Neural progenitor cell (in vitro differentiated cells): ENCODE results near the gene LAMC1. TPM values are rescaled to one million over a fixed set of nuclear protein-coding genes. Genes with fewer than 3 reads are reported as not detected.

Experiments
- DNase-seq: peaks from one replicate; pipeline ENCODE4 v3.0.0-alpha.2; 2016; ENCODE audit warnings: low spot score
- H2AFZ ChIP-seq: fragments of 200-600 bp; sonication (generic); replicated peaks from 2 replicates; pipeline ENCODE4 v1.6.1; 2016; ENCODE audit warnings: antibody characterized with exemption
- H3F3A ChIP-seq: fragments of 200-600 bp; sonication (generic); 2 replicates; pipeline ENCODE4 v1.6.1; 2016; ENCODE audit warnings: antibody characterized with exemption, low read depth
- H3K27ac ChIP-seq: fragments of 200-600 bp; sonication (generic); 2 replicates; pipeline ENCODE4 v1.5.1; 2016; ENCODE audit warnings: mild to moderate bottlenecking
- H3K27me3 ChIP-seq: fragments of 200-600 bp; sonication (generic); 2 replicates; pipeline ENCODE4 v1.6.1; 2016; ENCODE audit warnings: mild to moderate bottlenecking, moderate library complexity
- H3K36me3 ChIP-seq: fragments of 200-600 bp; sonication (generic); 2 replicates; pipeline ENCODE4 v1.5.1; 2016
- H3K4me1 ChIP-seq: fragments of 200-600 bp; sonication (generic); 2 replicates; pipeline ENCODE4 v1.6.1; 2016; ENCODE audit warnings: mixed run types
- H3K4me2 ChIP-seq: fragments of 200-600 bp; sonication (generic); 2 replicates; pipeline ENCODE4 v1.6.1; 2016
- H3K4me3 ChIP-seq: fragments of 200-600 bp; sonication (generic); 2 replicates; pipeline ENCODE4 v1.5.1; 2016
- H3K79me2 ChIP-seq: fragments of 200-600 bp; sonication (generic); 2 replicates; pipeline ENCODE4 v1.6.1; 2016; ENCODE audit warnings: low read depth
- H3K9ac ChIP-seq: fragments of 200-600 bp; sonication (generic); 2 replicates; pipeline ENCODE4 v1.6.1; 2016
- H3K9me3 ChIP-seq: fragments of 200-600 bp; sonication (generic); 2 replicates; pipeline ENCODE4 v1.5.1; 2016; ENCODE audit warnings: low read depth
- H4K20me1 ChIP-seq: fragments of 200-600 bp; sonication (generic); 2 replicates; pipeline ENCODE4 v1.6.1; 2016; ENCODE audit warnings: low read depth
- H3K27ac Mint-ChIP-seq: 3 replicates; pipeline ENCODE4 v1.8.0; 2021; ENCODE audit warnings: mixed read lengths
- H3K27me3 Mint-ChIP-seq: 2 replicates; pipeline ENCODE4 v1.8.0; 2022; ENCODE audit warnings: low read depth, mild to moderate bottlenecking, inconsistent platforms, moderate library complexity, mixed read lengths; ENCODE audit not compliant: insufficient read depth
- H3K36me3 Mint-ChIP-seq: 3 replicates; pipeline ENCODE4 v1.8.0; 2021; ENCODE audit warnings: mixed read lengths
- H3K4me1 Mint-ChIP-seq: 3 replicates; pipeline ENCODE4 v1.8.0; 2021; ENCODE audit warnings: mixed read lengths
- H3K4me3 Mint-ChIP-seq: 3 replicates; pipeline ENCODE4 v1.8.0; 2021; ENCODE audit warnings: mild to moderate bottlenecking, moderate library complexity, mixed read lengths
- H3K9me3 Mint-ChIP-seq: 3 replicates; pipeline ENCODE4 v1.8.0; 2020; ENCODE audit warnings: mixed read lengths
- EZH2 ChIP-seq: fragments of 200-600 bp; sonication (generic); IDR thresholded peaks from 2 replicates; pipeline ENCODE4 v1.6.1; 2017; ENCODE audit warnings: antibody characterized with exemption, mild to moderate bottlenecking, moderate library complexity
- EZH2phosphoT487 ChIP-seq: fragments of 200-600 bp; sonication (generic); IDR thresholded peaks from 2 replicates; pipeline ENCODE4 v1.6.1; 2017; ENCODE audit warnings: antibody characterized with exemption
- total RNA-seq: library from RNA; depleted of rRNA; stranded (reverse); fragments of >200 nt; gene quantifications from 2 replicates; pipeline ENCODE4 v1.2.3, GENCODE V29; 2015; ENCODE audit warnings: low replicate concordance
- TF ChIP-seq, protein P1 (sequence below): fragments of 200-600 bp; sonication (generic); IDR thresholded peaks from 2 replicates; pipeline ENCODE4 v1.5.1; 2017; ENCODE audit warnings: antibody characterized with exemption, mild to moderate bottlenecking

The LAMC1 gene
- total RNA-seq, 1 donor from 2014 or later = 90.2 TPM

DNA sequence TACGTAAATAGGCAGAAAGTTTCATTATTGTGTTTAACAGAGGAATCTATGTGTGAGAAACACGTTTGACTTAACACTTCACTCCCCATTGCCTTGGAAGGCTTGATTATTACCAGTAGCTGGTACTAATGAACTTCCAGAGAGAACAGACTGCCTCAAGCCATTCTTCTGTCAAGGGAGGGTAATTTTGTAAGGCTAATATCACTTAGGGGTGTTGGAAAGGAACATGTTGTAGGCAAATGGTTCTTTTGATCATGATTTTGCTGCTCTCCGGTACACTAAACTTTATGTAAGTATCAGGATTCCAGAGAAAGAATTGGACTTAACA, 1.8 kb downstream of the LAMC1 start:
- Histone ChIP-seq H4K20me1 (peaks cover 22% of the 10 kb centered on the region), H3K9ac (no peak overlapping the region), H3K4me2 (peak overlapping the region; percentile 94), H3K9me3 (no peaks in the 10 kb centered on the region), H3K4me3 (peak overlapping the region; percentile 68), H3K36me3 (no peaks in the 10 kb centered on the region), H3K79me2 (peaks cover 52% of the 10 kb centered on the region), H3K27ac (no peak overlapping the region), H3F3A (peaks cover 42% of the 10 kb centered on the region), H3K4me1 (peaks cover 43% of the 10 kb centered on the region), H2AFZ (no peak overlapping the region), H3K27me3 (no peaks in the 10 kb centered on the region)
- Mint-ChIP-seq H3K36me3 (no peaks in the 10 kb centered on the region), H3K27me3 (peaks cover 2% of the 10 kb centered on the region), H3K4me3 (peak overlapping the region; percentile 94), H3K27ac (peak overlapping the region; percentile 84), H3K9me3 (no peaks in the 10 kb centered on the region), H3K4me1 (peaks cover 64% of the 10 kb centered on the region)
- no peak for DNase-seq
- TF ChIP-seq EZH2phosphoT487 = no peak
- TF ChIP-seq, protein P1, sequence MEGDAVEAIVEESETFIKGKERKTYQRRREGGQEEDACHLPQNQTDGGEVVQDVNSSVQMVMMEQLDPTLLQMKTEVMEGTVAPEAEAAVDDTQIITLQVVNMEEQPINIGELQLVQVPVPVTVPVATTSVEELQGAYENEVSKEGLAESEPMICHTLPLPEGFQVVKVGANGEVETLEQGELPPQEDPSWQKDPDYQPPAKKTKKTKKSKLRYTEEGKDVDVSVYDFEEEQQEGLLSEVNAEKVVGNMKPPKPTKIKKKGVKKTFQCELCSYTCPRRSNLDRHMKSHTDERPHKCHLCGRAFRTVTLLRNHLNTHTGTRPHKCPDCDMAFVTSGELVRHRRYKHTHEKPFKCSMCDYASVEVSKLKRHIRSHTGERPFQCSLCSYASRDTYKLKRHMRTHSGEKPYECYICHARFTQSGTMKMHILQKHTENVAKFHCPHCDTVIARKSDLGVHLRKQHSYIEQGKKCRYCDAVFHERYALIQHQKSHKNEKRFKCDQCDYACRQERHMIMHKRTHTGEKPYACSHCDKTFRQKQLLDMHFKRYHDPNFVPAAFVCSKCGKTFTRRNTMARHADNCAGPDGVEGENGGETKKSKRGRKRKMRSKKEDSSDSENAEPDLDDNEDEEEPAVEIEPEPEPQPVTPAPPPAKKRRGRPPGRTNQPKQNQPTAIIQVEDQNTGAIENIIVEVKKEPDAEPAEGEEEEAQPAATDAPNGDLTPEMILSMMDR = no peak

GRCh38 chr1:183025782-183026774, 2.9 kb downstream of the LAMC1 start:
- peaks cover 22% of the 10 kb centered on the region for H4K20me1 ChIP-seq
- H3K4me3 ChIP-seq = peak overlapping the region; percentile 68
- no peaks in the 10 kb centered on the region for H3K36me3 ChIP-seq
- peaks cover 63% of the 10 kb centered on the region for H3K79me2 ChIP-seq
- no peak overlapping the region for H3K27ac ChIP-seq
- H2AFZ ChIP-seq = no peak overlapping the region
- no peak for DNase-seq
- H3K36me3 Mint-ChIP-seq = no peaks in the 10 kb centered on the region
- no peak for TF ChIP-seq EZH2
- TF ChIP-seq, protein P1 = no peak
- no peak for TF ChIP-seq EZH2phosphoT487
- peak overlapping the region; percentile 94 for H3K4me3 Mint-ChIP-seq
- H3K27me3 Mint-ChIP-seq = peaks cover 2% of the 10 kb centered on the region
- no peak overlapping the region for H3K9ac ChIP-seq
- no peak overlapping the region for H3K27ac Mint-ChIP-seq
- H3K4me2 ChIP-seq = peak overlapping the region; percentile 94
- H3K9me3 Mint-ChIP-seq = no peaks in the 10 kb centered on the region
- no peaks in the 10 kb centered on the region for H3K27me3 ChIP-seq
- no peaks in the 10 kb centered on the region for H3K9me3 ChIP-seq
- H3F3A ChIP-seq = peaks cover 40% of the 10 kb centered on the region
- H3K4me1 ChIP-seq = peaks cover 43% of the 10 kb centered on the region
- peaks cover 71% of the 10 kb centered on the region for H3K4me1 Mint-ChIP-seq

DNA sequence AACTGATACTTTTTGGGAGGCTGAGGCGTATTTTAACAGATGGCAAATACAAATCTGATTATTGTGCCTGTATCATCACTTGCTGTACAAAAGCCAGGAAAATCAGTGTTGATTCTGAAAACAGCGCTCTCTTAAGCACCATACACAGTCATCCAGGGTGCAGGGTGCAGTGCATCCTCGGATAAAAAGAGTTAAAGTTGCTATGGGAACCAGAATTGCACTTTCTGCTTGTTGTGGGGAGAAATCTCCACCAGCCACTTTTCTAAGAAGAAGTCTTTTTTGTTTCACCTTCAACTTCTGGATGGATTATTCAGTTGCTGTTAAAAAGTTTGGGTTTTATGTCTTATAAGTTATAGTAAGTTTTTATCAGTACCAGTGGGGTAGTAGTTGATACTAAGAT, 3.8 kb downstream of the LAMC1 start:
- H3K27ac ChIP-seq = no peak overlapping the region
- peaks cover 35% of the 10 kb centered on the region for H3K4me1 ChIP-seq
- H3K9ac ChIP-seq = no peak overlapping the region
- H3F3A ChIP-seq = peaks cover 30% of the 10 kb centered on the region
- no peak for DNase-seq
- H3K36me3 Mint-ChIP-seq = no peaks in the 10 kb centered on the region
- no peak for TF ChIP-seq EZH2
- TF ChIP-seq, protein P1 = no peak
- no peak for TF ChIP-seq EZH2phosphoT487
- H3K27ac Mint-ChIP-seq = peak overlapping the region; percentile 68
- peak overlapping the region; percentile 3 for H3K4me2 ChIP-seq
- H3K27me3 Mint-ChIP-seq = peaks cover 2% of the 10 kb centered on the region
- no peaks in the 10 kb centered on the region for H3K9me3 ChIP-seq
- H3K9me3 Mint-ChIP-seq = no peaks in the 10 kb centered on the region
- H3K27me3 ChIP-seq = no peaks in the 10 kb centered on the region
- no peak overlapping the region for H3K4me3 ChIP-seq
- H4K20me1 ChIP-seq = peaks cover 25% of the 10 kb centered on the region
- H3K4me1 Mint-ChIP-seq = peaks cover 75% of the 10 kb centered on the region
- no peaks in the 10 kb centered on the region for H3K36me3 ChIP-seq
- no peak overlapping the region for H2AFZ ChIP-seq
- peak overlapping the region; percentile 94 for H3K4me3 Mint-ChIP-seq
- peaks cover 69% of the 10 kb centered on the region for H3K79me2 ChIP-seq
